Mammary epithelial cell (primary cell): ENCODE data around the gene APP.

Source experiments
- EZH2 ChIP-seq: IDR thresholded peaks from 2 replicates; pipeline ENCODE4 v1.6.1; 2012; ENCODE audit warnings: low read length, inconsistent platforms, borderline replicate concordance
- TF ChIP-seq, protein P1 (sequence below), 2 donors: IDR thresholded peaks in 1 of 2; conservative IDR thresholded peaks in 1 of 2; 2 replicates each; pipeline ENCODE4 v1.5.1; 2011 to 2012; ENCODE audit warnings: inconsistent platforms in 2 of 2, low read length in 2 of 2, mild to moderate bottlenecking in 2 of 2, control low read depth in 1 of 2, low read depth in 1 of 2; ENCODE audit not compliant: insufficient read depth in 1 of 2; ENCODE audit errors: extremely low read depth in 1 of 2

DNA sequence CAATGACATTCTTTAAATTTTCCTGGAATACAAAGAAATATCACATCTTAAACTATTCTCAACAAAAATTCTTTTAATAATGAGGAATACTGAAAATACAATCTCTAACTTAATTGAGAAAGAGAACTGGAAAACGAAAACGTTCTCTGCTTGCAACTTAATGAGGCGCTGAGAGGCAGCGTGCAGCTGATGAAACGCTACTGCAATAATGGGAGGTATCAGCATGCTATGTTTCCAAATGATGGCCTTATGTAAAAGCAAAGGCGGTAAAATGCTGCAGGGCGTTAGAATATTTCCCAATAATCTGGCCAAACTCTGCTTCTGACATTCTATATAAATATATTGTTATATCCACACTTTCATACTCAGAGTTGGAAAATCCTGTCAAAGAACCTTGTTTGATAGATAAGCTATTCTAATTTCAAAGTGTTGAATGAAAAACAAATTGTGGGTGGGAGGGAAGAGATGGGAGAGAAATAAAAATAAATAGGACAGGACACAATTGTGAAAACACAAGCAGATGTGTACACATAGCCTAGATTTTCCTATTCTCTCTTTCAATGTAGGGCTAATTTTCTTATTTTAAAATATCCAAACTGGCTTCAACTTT is 70.9 kb downstream of the APP start:
- TF ChIP-seq, protein P1, sequence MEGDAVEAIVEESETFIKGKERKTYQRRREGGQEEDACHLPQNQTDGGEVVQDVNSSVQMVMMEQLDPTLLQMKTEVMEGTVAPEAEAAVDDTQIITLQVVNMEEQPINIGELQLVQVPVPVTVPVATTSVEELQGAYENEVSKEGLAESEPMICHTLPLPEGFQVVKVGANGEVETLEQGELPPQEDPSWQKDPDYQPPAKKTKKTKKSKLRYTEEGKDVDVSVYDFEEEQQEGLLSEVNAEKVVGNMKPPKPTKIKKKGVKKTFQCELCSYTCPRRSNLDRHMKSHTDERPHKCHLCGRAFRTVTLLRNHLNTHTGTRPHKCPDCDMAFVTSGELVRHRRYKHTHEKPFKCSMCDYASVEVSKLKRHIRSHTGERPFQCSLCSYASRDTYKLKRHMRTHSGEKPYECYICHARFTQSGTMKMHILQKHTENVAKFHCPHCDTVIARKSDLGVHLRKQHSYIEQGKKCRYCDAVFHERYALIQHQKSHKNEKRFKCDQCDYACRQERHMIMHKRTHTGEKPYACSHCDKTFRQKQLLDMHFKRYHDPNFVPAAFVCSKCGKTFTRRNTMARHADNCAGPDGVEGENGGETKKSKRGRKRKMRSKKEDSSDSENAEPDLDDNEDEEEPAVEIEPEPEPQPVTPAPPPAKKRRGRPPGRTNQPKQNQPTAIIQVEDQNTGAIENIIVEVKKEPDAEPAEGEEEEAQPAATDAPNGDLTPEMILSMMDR (conservative IDR thresholded peaks at IDR 0.05 in 1 of 2, IDR thresholded peaks at IDR 0.05 in 1 of 2; ENCODE audit: extremely low read depth in 1 of 2, insufficient read depth in 1 of 2, low read depth in 1 of 2, low read length in 2 of 2) = no peak
- TF ChIP-seq EZH2 = no peak
